WERI-Rb-1 (cell line): ENCODE measurements around the gene ATP8B1.

ENCODE experiments used
- DNase-seq: peaks from one replicate; pipeline ENCODE4 v3.0.0-alpha.2; 2020
- H3K27ac ChIP-seq: fragments of 250-450 bp; sonication (Bioruptor Pico); 2 replicates; pipeline ENCODE4 v1.5.1; 2020; ENCODE audit warnings: mild to moderate bottlenecking, moderate library complexity
- H3K27me3 ChIP-seq: fragments of 250-450 bp; sonication (Bioruptor Pico); 2 replicates; pipeline ENCODE4 v1.5.1; 2021; ENCODE audit warnings: mild to moderate bottlenecking, low read depth, moderate library complexity; ENCODE audit not compliant: insufficient read depth, severe bottlenecking
- H3K36me3 ChIP-seq: fragments of 250-450 bp; sonication (Bioruptor Pico); 2 replicates; pipeline ENCODE4 v1.5.1; 2020; ENCODE audit warnings: mild to moderate bottlenecking, moderate library complexity
- H3K4me3 ChIP-seq: 2 replicates; pipeline ENCODE4 v1.5.1; 2011; ENCODE audit warnings: low read depth, mild to moderate bottlenecking, control low read depth, low read length
- H3K9me3 ChIP-seq: fragments of 250-450 bp; sonication (Bioruptor Pico); 2 replicates; pipeline ENCODE4 v1.5.1; 2021; ENCODE audit warnings: mild to moderate bottlenecking, moderate library complexity; ENCODE audit not compliant: severe bottlenecking
- CTCF ChIP-seq: IDR thresholded peaks from 2 replicates; pipeline ENCODE4 v1.5.1; 2011; ENCODE audit warnings: low read depth, mild to moderate bottlenecking, control low read depth, inconsistent platforms, low read length

The ATP8B1 gene

GRCh38 chr18:57806978-57807285 lies 3.8 kb upstream of the ATP8B1 start:
- H3K36me3 ChIP-seq = no peaks in the 10 kb centered on the region
- no peak for DNase-seq
- no peaks in the 10 kb centered on the region for H3K27me3 ChIP-seq
- H3K9me3 ChIP-seq = peaks cover 11% of the 10 kb centered on the region
- H3K4me3 ChIP-seq = no peak overlapping the region
- TF ChIP-seq CTCF = no peak
- peak overlapping the region; percentile 52 for H3K27ac ChIP-seq

DNA sequence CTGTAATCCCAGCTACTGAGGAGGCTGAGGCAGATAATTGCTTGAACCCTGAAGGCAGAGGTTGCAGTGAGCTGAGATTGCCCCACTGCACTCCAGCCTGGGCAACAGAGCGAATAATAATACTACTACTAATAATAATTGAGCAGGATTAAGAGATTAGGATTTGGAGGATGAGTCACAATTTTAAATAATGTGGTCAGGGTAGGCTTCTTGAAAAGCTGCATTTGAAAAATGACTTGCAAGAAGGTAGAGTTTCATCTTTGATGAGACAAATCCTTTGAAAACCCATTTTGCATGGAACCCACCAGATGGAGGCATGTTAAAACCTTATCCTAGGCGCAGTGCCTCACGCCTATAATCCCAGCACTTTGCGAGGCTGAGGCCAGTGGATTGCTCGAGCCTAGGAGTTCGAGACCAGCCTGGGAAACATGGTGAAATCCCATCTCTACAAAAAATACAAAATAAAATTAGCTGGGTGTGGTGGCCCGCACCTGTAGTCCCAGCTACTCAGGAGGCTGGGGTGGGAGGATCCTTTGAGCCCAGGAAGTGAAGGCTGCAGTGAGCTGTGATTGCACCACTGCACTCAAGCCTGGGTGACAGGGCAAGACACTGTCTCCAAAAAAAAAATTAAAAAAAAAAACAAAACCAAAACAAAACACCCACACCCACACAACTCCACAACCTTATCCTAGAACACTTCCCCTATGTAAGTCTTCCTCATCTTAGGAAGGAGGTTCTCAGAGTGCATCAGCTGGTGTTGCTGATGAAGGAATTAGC lies 3.3 kb upstream of the ATP8B1 start:
- Histone ChIP-seq H3K4me3 (no peak overlapping the region), H3K27me3 (no peaks in the 10 kb centered on the region), H3K9me3 (peaks cover 6% of the 10 kb centered on the region), H3K36me3 (no peaks in the 10 kb centered on the region), H3K27ac (peak overlapping the region; percentile 57)
- TF ChIP-seq CTCF = no peak
- DNase-seq = peak; percentile 82

GRCh38 chr18:57805117-57805516 lies 2.0 kb upstream of the ATP8B1 start:
- Histone ChIP-seq H3K27ac (no peak overlapping the region), H3K36me3 (no peaks in the 10 kb centered on the region), H3K9me3 (peaks cover 6% of the 10 kb centered on the region), H3K27me3 (no peaks in the 10 kb centered on the region), H3K4me3 (no peak overlapping the region)
- DNase-seq = no peak
- no peak for TF ChIP-seq CTCF

DNA sequence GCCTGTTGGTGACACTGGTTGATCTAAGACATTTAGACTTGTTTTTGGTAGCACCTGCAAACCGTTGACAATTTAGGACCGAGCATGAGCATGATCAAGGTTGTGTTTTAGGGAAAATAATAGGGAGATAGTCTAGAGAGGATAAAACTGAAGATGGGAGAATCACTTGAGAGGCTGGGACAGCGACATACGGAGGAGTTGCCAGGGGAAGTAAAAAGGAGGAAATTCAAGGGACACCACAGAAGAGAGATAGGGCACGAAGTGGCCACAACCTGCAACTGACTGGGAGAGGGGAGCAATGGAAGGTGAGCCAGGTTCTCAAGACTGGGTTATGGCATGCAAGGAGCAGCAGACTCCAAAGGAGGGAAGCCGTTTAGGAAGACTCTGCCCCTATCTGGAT lies 1.4 kb upstream of the ATP8B1 start:
- DNase-seq = no peak
- Histone ChIP-seq H3K36me3 (no peaks in the 10 kb centered on the region), H3K9me3 (peaks cover 6% of the 10 kb centered on the region), H3K27me3 (no peaks in the 10 kb centered on the region), H3K27ac (no peak overlapping the region), H3K4me3 (no peak overlapping the region)
- TF ChIP-seq CTCF = no peak

DNA sequence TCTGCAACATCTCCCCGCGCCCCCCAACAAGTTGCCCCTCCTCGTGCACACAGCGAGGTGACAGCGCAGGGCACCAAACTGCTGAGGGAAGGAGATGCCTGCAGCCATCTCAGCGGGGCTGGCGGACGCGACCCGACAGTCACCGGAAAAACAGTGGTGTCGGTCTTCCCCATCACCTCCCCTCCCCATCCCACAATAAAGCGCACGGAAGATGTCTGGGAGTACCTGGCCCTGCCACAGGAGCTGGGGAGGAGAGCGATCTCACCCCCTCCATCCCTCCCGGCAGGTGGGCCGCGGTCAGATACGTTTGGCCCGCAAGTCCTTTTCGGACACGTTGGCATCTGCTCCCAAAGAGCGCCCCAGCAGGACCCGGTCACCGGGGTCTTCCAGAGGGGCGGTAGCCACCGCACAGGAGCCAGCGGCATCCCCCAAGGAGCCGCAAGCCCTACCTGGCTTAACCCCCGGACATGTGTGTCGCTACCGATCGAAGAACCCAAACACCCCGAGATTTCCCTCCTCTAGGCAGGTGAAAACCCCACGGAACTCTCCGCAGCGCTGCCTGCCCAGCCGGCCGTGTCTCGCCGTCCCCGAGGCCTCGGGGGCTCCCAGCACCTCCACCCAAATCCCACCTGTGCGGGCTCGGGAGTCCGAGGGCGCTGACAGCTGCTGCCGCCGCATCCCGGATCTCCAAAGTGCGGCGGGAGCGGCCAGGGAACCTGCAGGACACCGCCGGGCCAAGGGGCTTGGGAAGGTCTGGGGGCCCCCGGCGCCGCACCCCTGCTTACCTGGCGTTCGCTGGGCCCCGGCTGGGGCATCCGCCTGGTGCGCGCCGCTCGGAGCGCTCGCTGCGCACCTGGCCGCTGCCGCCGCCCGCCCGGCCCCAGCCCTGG lies 657 bp downstream of the ATP8B1 start:
- Histone ChIP-seq H3K27ac (no peak overlapping the region), H3K36me3 (no peaks in the 10 kb centered on the region), H3K27me3 (no peaks in the 10 kb centered on the region), H3K9me3 (peaks cover 6% of the 10 kb centered on the region), H3K4me3 (no peak overlapping the region)
- DNase-seq = no peak
- TF ChIP-seq CTCF = no peak
